Measurements from ENCODE around the gene ATP2A3.

ATP2A3 gene

DNA sequence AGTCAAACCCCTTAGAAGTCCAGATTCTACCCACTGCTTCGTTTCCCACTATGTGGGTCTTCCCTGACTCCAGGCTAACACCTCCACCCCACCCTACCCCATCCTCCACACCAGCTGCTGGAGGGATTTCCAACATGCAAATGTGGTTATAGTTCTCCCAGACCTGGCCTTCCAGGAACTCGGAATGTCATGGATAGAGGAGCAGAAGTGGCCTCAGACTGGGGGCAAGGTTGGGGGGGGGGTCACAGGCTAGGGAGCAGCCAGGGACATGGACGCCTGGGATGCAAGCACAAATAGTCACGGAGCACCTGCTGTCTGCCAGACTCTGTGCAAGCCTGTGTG lies 73.4 kb downstream of the ATP2A3 start:
- Histone ChIP-seq H3K9me2 (replicated peaks; ENCODE audit: low read depth, low read length) (no peaks in the 10 kb centered on the region), H3K36me3 (ENCODE audit: insufficient read depth, low read length) (no peaks in the 10 kb centered on the region), H3F3A (ENCODE audit: low read depth) (no peaks in the 10 kb centered on the region), H3K9me3 (ENCODE audit: insufficient read depth, low read depth, low read length) (no peaks in the 10 kb centered on the region), H3K4me3 (ENCODE audit: low read length, poor library complexity, severe bottlenecking) (no peak overlapping the region), H3K4me1 (ENCODE audit: insufficient read depth, low read length, poor library complexity, severe bottlenecking) (peaks cover 21% of the 10 kb centered on the region), H4K20me1 (ENCODE audit: insufficient read depth, low read length, poor library complexity, severe bottlenecking) (no peaks in the 10 kb centered on the region), H2AFZ (ENCODE audit: low read length) (no peak overlapping the region), H3K4me2 (ENCODE audit: low read depth, low read length, poor library complexity, severe bottlenecking) (no peak overlapping the region), H3K9ac (ENCODE audit: low read depth, low read length, poor library complexity, severe bottlenecking) (no peak overlapping the region), H3K27me3 (ENCODE audit: insufficient read depth, low read length, poor library complexity, severe bottlenecking) (no peaks in the 10 kb centered on the region), H3K79me2 (ENCODE audit: insufficient read depth, low read length) (no peaks in the 10 kb centered on the region)
- TF ChIP-seq EZH2phosphoT487 (IDR thresholded peaks at IDR 0.05; ENCODE audit: borderline replicate concordance) (no peak), CTCF (conservative IDR thresholded peaks at IDR 0.05; ENCODE audit: low read length) (no peak)

- Histone ChIP-seq H3K9ac (ENCODE audit: low read depth, low read length, poor library complexity, severe bottlenecking) (no peak overlapping the region), H3K4me2 (ENCODE audit: low read depth, low read length, poor library complexity, severe bottlenecking) (no peak overlapping the region), H3K9me3 (ENCODE audit: insufficient read depth, low read depth, low read length) (no peaks in the 10 kb centered on the region), H3K9me2 (replicated peaks; ENCODE audit: low read depth, low read length) (no peaks in the 10 kb centered on the region), H3K4me1 (ENCODE audit: insufficient read depth, low read length, poor library complexity, severe bottlenecking) (peaks cover 21% of the 10 kb centered on the region), H3F3A (ENCODE audit: low read depth) (no peaks in the 10 kb centered on the region), H3K36me3 (ENCODE audit: insufficient read depth, low read length) (no peaks in the 10 kb centered on the region), H4K20me1 (ENCODE audit: insufficient read depth, low read length, poor library complexity, severe bottlenecking) (no peaks in the 10 kb centered on the region), H3K4me3 (ENCODE audit: low read length, poor library complexity, severe bottlenecking) (no peak overlapping the region), H3K79me2 (ENCODE audit: insufficient read depth, low read length) (no peaks in the 10 kb centered on the region), H3K27me3 (ENCODE audit: insufficient read depth, low read length, poor library complexity, severe bottlenecking) (no peaks in the 10 kb centered on the region), H2AFZ (ENCODE audit: low read length) (no peak overlapping the region)
- TF ChIP-seq CTCF (conservative IDR thresholded peaks at IDR 0.05; ENCODE audit: low read length) (no peak), EZH2phosphoT487 (IDR thresholded peaks at IDR 0.05; ENCODE audit: borderline replicate concordance) (no peak)
These were observed 74.0 kb downstream of the ATP2A3 start for GRCh38 chr17:3890082-3890877.

DNA sequence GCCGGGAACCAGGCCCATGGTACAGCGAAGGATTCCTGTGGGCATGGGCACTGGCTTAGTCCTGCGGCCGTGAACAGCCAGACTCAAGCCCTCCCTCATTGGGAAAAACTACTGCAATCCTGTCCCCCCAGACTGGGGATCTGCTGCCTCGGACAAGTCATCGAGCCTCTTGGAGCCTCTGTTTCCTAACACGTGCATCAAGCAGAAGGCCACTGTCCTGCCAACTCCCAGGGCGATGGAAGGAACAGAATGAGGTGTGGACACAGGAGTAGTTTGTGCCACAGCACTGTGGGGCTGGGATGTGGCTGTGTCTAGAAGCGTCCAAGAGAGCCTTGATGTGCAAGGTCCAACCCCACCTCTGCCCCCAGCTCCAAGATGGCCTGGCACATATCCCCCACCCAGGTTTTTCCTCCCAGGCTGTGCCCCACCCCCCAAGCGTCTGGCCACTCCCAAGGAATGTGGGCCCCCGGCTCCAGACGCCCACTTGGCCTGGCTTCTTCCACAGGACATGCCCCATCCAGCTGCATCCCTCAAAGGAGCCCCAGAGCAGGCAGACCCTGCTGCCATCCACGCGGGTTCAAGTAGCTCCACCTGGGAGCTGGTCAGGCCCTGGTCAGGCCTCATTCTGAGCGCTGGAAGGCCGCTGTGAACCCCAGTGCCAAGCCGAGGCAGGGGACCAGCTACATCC lies 74.8 kb downstream of the ATP2A3 start:
- H3K4me2 ChIP-seq (ENCODE audit: low read depth, low read length, poor library complexity, severe bottlenecking): no peak overlapping the region
- H3K36me3 ChIP-seq (ENCODE audit: insufficient read depth, low read length): no peaks in the 10 kb centered on the region

More for the DNA sequence above, 74.8 kb downstream of the ATP2A3 start:
- no peak for TF ChIP-seq EZH2phosphoT487 (IDR thresholded peaks at IDR 0.05; ENCODE audit: borderline replicate concordance)
- TF ChIP-seq CTCF (conservative IDR thresholded peaks at IDR 0.05; ENCODE audit: low read length): no peak
- Histone ChIP-seq H3K9me2 (replicated peaks; ENCODE audit: low read depth, low read length) (no peaks in the 10 kb centered on the region), H3K9me3 (ENCODE audit: insufficient read depth, low read depth, low read length) (no peaks in the 10 kb centered on the region), H3K27me3 (ENCODE audit: insufficient read depth, low read length, poor library complexity, severe bottlenecking) (no peaks in the 10 kb centered on the region), H3K9ac (ENCODE audit: low read depth, low read length, poor library complexity, severe bottlenecking) (no peak overlapping the region), H2AFZ (ENCODE audit: low read length) (no peak overlapping the region), H3K4me3 (ENCODE audit: low read length, poor library complexity, severe bottlenecking) (no peak overlapping the region), H3K79me2 (ENCODE audit: insufficient read depth, low read length) (no peaks in the 10 kb centered on the region), H4K20me1 (ENCODE audit: insufficient read depth, low read length, poor library complexity, severe bottlenecking) (no peaks in the 10 kb centered on the region), H3F3A (ENCODE audit: low read depth) (no peaks in the 10 kb centered on the region), H3K4me1 (ENCODE audit: insufficient read depth, low read length, poor library complexity, severe bottlenecking) (peaks cover 21% of the 10 kb centered on the region)
